ENCODE results near the gene ARHGAP12. TPM values are rescaled to one million over a fixed set of nuclear protein-coding genes. Genes with fewer than 3 reads are reported as not detected.

The ARHGAP12 gene
- total and polyA plus RNA-seq, 4 donors: 8.6 to 66.0 (median 27.0) TPM

- no peak for TF ChIP-seq CTCF (IDR thresholded peaks at IDR 0.05; ENCODE audit: control extremely low read depth, extremely low read depth)
- Histone ChIP-seq H3K9ac (ENCODE audit: insufficient read depth in 1 of 2, low read length in 2 of 2) (peak overlapping the region; percentile 37 to 96), H3K4me1 (ENCODE audit: control insufficient read depth in 5 of 5, insufficient read depth in 5 of 5, low read length in 5 of 5) (peaks cover 0 to 17% (median 5%) of the 10 kb centered on the region in 5 donors), H3K4me3 (no peak overlapping the region), H3K36me3 (ENCODE audit: control insufficient read depth in 4 of 4, insufficient read depth in 4 of 4, low read length in 4 of 4) (no peaks in the 10 kb centered on the region), H3K27ac (ENCODE audit: low read depth in 1 of 2, low read length in 1 of 2) (peak overlapping the region; percentile 77 to 92), H3K9me3 (ENCODE audit: control insufficient read depth in 4 of 4, insufficient read depth in 3 of 4, low read length in 3 of 4) (no peaks in the 10 kb centered on the region), H3K27me3 (ENCODE audit: control insufficient read depth in 3 of 3, insufficient read depth in 3 of 3, low read length in 2 of 3) (no peaks in the 10 kb centered on the region)
- DNase-seq: no peak
- no peak for ATAC-seq (ENCODE audit: insufficient read depth, low FRiP score)
- 37 to 48% methylated on average over 8 of the region's 8 CpGs for WGBS, 2 donors
These were observed 168.0 kb downstream of the ARHGAP12 start for GRCh38 chr10:31760674-31761081.

GRCh38 chr10:31759799-31760626, 168.6 kb downstream of the ARHGAP12 start:
- H3K9ac ChIP-seq (ENCODE audit: insufficient read depth in 1 of 2, low read length in 2 of 2): peak overlapping the region; percentile 90 to 96
- TF ChIP-seq CTCF (IDR thresholded peaks at IDR 0.05; ENCODE audit: control extremely low read depth, extremely low read depth): no peak
- no peaks in the 10 kb centered on the region for H3K36me3 ChIP-seq (ENCODE audit: control insufficient read depth in 4 of 4, insufficient read depth in 4 of 4, low read length in 4 of 4)
- H3K9me3 ChIP-seq (ENCODE audit: control insufficient read depth in 4 of 4, insufficient read depth in 3 of 4, low read length in 3 of 4): no peaks in the 10 kb centered on the region
- H3K4me3 ChIP-seq: peak overlapping the region; percentile 74
- H3K4me1 ChIP-seq (ENCODE audit: control insufficient read depth in 5 of 5, insufficient read depth in 5 of 5, low read length in 5 of 5): peaks cover 0 to 17% (median 6%) of the 10 kb centered on the region in 5 donors
- 0 to 1% methylated on average over 55 to 63 of the region's 63 CpGs for WGBS, 2 donors
- DNase-seq: peak; percentile 98 to 99 (median 99)
- ATAC-seq (ENCODE audit: insufficient read depth, low FRiP score): peak; percentile 95
- peak overlapping the region; percentile 92 to 100 for H3K27ac ChIP-seq (ENCODE audit: low read depth in 1 of 2, low read length in 1 of 2)
- H3K27me3 ChIP-seq (ENCODE audit: control insufficient read depth in 3 of 3, insufficient read depth in 3 of 3, low read length in 2 of 3): no peaks in the 10 kb centered on the region

- Histone ChIP-seq H3K4me3 (peak overlapping the region; percentile 74), H3K36me3 (ENCODE audit: control insufficient read depth in 4 of 4, insufficient read depth in 4 of 4, low read length in 4 of 4) (no peaks in the 10 kb centered on the region), H3K4me1 (ENCODE audit: control insufficient read depth in 5 of 5, insufficient read depth in 5 of 5, low read length in 5 of 5) (peaks cover 0 to 17% (median 6%) of the 10 kb centered on the region in 5 donors), H3K27ac (ENCODE audit: low read depth in 1 of 2, low read length in 1 of 2) (peak overlapping the region; percentile 93 to 100), H3K9me3 (ENCODE audit: control insufficient read depth in 4 of 4, insufficient read depth in 3 of 4, low read length in 3 of 4) (no peaks in the 10 kb centered on the region), H3K9ac (ENCODE audit: insufficient read depth in 1 of 2, low read length in 2 of 2) (peak overlapping the region; percentile 89 to 90), H3K27me3 (ENCODE audit: control insufficient read depth in 3 of 3, insufficient read depth in 3 of 3, low read length in 2 of 3) (no peaks in the 10 kb centered on the region)
- 1% methylated on average over 32 to 36 of the region's 36 CpGs for WGBS, 2 donors
- ATAC-seq (ENCODE audit: insufficient read depth, low FRiP score): peak; percentile 25
- TF ChIP-seq CTCF (IDR thresholded peaks at IDR 0.05; ENCODE audit: control extremely low read depth, extremely low read depth): no peak
- peak; percentile 62 to 65 (median 63) for DNase-seq
These were observed 169.4 kb downstream of the ARHGAP12 start for GRCh38 chr10:31759124-31759798.
